Measurements from ENCODE around the gene CYP19A1. TPM values are rescaled to one million over a fixed set of nuclear protein-coding genes. Genes with fewer than 3 reads are reported as not detected.
"Not testable (repeated sequence)": the region's sequence is repeated elsewhere in the genome, so short reads cannot be mapped to it uniquely, and the experiment has no call there.

CYP19A1 gene
- total and polyA plus RNA-seq, 5 donors from 2014 or later, result 0.52 TPM; not detected in 4

DNA sequence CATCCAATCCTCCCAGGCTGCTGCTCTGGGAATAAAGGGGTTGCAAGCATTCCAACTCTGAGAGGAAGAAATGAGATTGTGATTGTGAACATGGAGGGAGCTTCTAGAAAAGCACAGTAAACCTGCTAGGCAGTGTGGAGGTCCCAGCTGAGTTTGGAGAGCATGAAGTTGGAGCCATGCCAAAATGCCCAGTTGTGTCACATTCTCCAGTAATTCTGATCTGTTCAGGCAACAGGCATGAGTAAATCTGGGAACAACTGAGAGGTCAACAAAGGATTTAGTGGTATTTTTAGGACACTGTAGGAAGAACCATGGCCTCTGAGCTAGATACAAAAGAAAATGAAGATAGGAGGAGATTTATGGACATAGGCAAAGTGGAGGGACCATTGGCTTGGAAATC is 74.7 kb downstream of the CYP19A1 start:
- H3K27me3 ChIP-seq (ENCODE audit: control insufficient read depth, insufficient read depth, low read length), result peaks cover 15% of the 10 kb centered on the region
- no peaks in the 10 kb centered on the region for H3K4me1 ChIP-seq (ENCODE audit: control insufficient read depth, insufficient read depth, low read length, poor library complexity, severe bottlenecking)
- ATAC-seq (ENCODE audit: low read depth in 2 of 2) (no peak), DNase-seq (no peak)
- H3K27me3 Mint-ChIP-seq, result peaks cover 17% of the 10 kb centered on the region
- H3K4me3 ChIP-seq (ENCODE audit: low read depth, low read length), result no peak overlapping the region
- no peak overlapping the region for H3K4me3 Mint-ChIP-seq
- H3K9me3 ChIP-seq (ENCODE audit: control insufficient read depth in 2 of 2, low read length in 2 of 2), result no peaks in the 10 kb centered on the region
- no peaks in the 10 kb centered on the region for H3K36me3 ChIP-seq (ENCODE audit: control insufficient read depth, insufficient read depth, low read length)
- H3K9me3 Mint-ChIP-seq, result peaks cover 0 to 8% (median 2%) of the 10 kb centered on the region in 7 donors
- peaks cover 0 to 3% (median 1%) of the 10 kb centered on the region in 4 donors for H3K4me1 Mint-ChIP-seq
- no peak overlapping the region for H3K27ac Mint-ChIP-seq
- no peak overlapping the region for H3K27ac ChIP-seq (ENCODE audit: insufficient read depth, low read length, poor library complexity, severe bottlenecking)
- no peaks in the 10 kb centered on the region for H3K36me3 Mint-ChIP-seq

- Mint-ChIP-seq H3K4me3 (no peak overlapping the region), H3K9me3 (peaks cover 0 to 8% (median 2%) of the 10 kb centered on the region in 7 donors), H3K4me1 (peaks cover 0 to 3% (median under 1%) of the 10 kb centered on the region in 4 donors), H3K27me3 (peaks cover 11% of the 10 kb centered on the region), H3K36me3 (no peaks in the 10 kb centered on the region), H3K27ac (no peak overlapping the region)
- no peaks in the 10 kb centered on the region for H3K4me1 ChIP-seq (ENCODE audit: control insufficient read depth, insufficient read depth, low read length, poor library complexity, severe bottlenecking)
- ATAC-seq (ENCODE audit: low read depth in 2 of 2) (no peak), DNase-seq (no peak)
- H3K9me3 ChIP-seq (ENCODE audit: control insufficient read depth in 2 of 2, low read length in 2 of 2), result no peaks in the 10 kb centered on the region
- no peak overlapping the region for H3K27ac ChIP-seq (ENCODE audit: insufficient read depth, low read length, poor library complexity, severe bottlenecking)
- H3K36me3 ChIP-seq (ENCODE audit: control insufficient read depth, insufficient read depth, low read length), result no peaks in the 10 kb centered on the region
- no peak overlapping the region for H3K4me3 ChIP-seq (ENCODE audit: low read depth, low read length)
- H3K27me3 ChIP-seq (ENCODE audit: control insufficient read depth, insufficient read depth, low read length), result peaks cover 10% of the 10 kb centered on the region
Measured at GRCh38 chr15:51263116-51263515, 75.3 kb downstream of the CYP19A1 start.

DNA sequence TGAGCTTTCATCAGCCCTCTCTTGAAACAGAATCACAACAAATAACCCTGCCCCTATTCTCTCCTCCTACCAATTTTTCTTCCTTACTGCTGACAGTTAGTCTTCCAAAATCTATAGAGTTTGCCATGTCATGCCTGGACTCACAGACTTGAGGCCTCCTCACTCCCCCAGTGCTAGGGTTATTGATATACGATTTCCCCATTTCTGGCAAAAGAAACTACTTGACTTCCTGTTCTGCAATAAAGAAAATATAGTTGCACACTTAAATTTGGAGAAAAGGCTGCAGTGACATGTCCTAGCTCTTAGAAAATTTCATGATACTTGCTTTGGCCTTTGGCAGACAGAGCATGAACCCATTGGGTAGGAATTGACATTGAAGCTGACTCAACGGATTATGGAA is 75.9 kb downstream of the CYP19A1 start:
- H3K9me3 Mint-ChIP-seq, result peaks cover 0 to 8% (median 3%) of the 10 kb centered on the region in 7 donors
- peaks cover 8% of the 10 kb centered on the region for H3K27me3 Mint-ChIP-seq
- H3K4me3 Mint-ChIP-seq, result no peak overlapping the region
- no peak for DNase-seq
- no peaks in the 10 kb centered on the region for H3K36me3 ChIP-seq (ENCODE audit: control insufficient read depth, insufficient read depth, low read length)
- no peak overlapping the region for H3K27ac ChIP-seq (ENCODE audit: insufficient read depth, low read length, poor library complexity, severe bottlenecking)
- H3K36me3 Mint-ChIP-seq, result no peaks in the 10 kb centered on the region
- no peak overlapping the region for H3K27ac Mint-ChIP-seq
- H3K27me3 ChIP-seq (ENCODE audit: control insufficient read depth, insufficient read depth, low read length), result peaks cover 6% of the 10 kb centered on the region
- peaks cover 0 to 3% (median 0%) of the 10 kb centered on the region in 4 donors for H3K4me1 Mint-ChIP-seq
- ATAC-seq (ENCODE audit: low read depth in 2 of 2), result no peak
- H3K4me1 ChIP-seq (ENCODE audit: control insufficient read depth, insufficient read depth, low read length, poor library complexity, severe bottlenecking), result no peaks in the 10 kb centered on the region
- H3K4me3 ChIP-seq (ENCODE audit: low read depth, low read length), result no peak overlapping the region
- H3K9me3 ChIP-seq (ENCODE audit: control insufficient read depth in 2 of 2, low read length in 2 of 2), result no peaks in the 10 kb centered on the region

- not testable (repeated sequence) for H3K27me3 Mint-ChIP-seq; H3K27ac ChIP-seq (ENCODE audit: insufficient read depth, low read length, poor library complexity, severe bottlenecking); H3K9me3 ChIP-seq (ENCODE audit: control insufficient read depth in 2 of 2, low read length in 2 of 2); H3K27me3 ChIP-seq (ENCODE audit: control insufficient read depth, insufficient read depth, low read length); ATAC-seq (ENCODE audit: low read depth in 2 of 2); H3K4me1 ChIP-seq (ENCODE audit: control insufficient read depth, insufficient read depth, low read length, poor library complexity, severe bottlenecking); H3K36me3 ChIP-seq (ENCODE audit: control insufficient read depth, insufficient read depth, low read length); H3K4me1 Mint-ChIP-seq; H3K4me3 ChIP-seq (ENCODE audit: low read depth, low read length); H3K36me3 Mint-ChIP-seq; H3K27ac Mint-ChIP-seq; DNase-seq; H3K9me3 Mint-ChIP-seq; H3K4me3 Mint-ChIP-seq
Measured at GRCh38 chr15:51261113-51261512, 77.3 kb downstream of the CYP19A1 start.

- no peaks in the 10 kb centered on the region for H3K36me3 Mint-ChIP-seq
Measured at GRCh38 chr15:51260202-51260601, 78.2 kb downstream of the CYP19A1 start.

GRCh38 chr15:51255533-51255932 is 82.9 kb downstream of the CYP19A1 start:
- Mint-ChIP-seq H3K27ac (no peak overlapping the region), H3K4me3 (no peak overlapping the region), H3K27me3 (peaks cover 4% of the 10 kb centered on the region), H3K36me3 (no peaks in the 10 kb centered on the region), H3K9me3 (peaks cover 0 to 3% (median 0%) of the 10 kb centered on the region in 7 donors), H3K4me1 (no peaks in the 10 kb centered on the region)
- ATAC-seq (ENCODE audit: low read depth in 2 of 2), result no peak
- no peak overlapping the region for H3K27ac ChIP-seq (ENCODE audit: insufficient read depth, low read length, poor library complexity, severe bottlenecking)
- no peaks in the 10 kb centered on the region for H3K27me3 ChIP-seq (ENCODE audit: control insufficient read depth, insufficient read depth, low read length)
- H3K4me3 ChIP-seq (ENCODE audit: low read depth, low read length), result no peak overlapping the region
- no peaks in the 10 kb centered on the region for H3K4me1 ChIP-seq (ENCODE audit: control insufficient read depth, insufficient read depth, low read length, poor library complexity, severe bottlenecking)
- no peak for DNase-seq
- no peaks in the 10 kb centered on the region for H3K9me3 ChIP-seq (ENCODE audit: control insufficient read depth in 2 of 2, low read length in 2 of 2)
- no peaks in the 10 kb centered on the region for H3K36me3 ChIP-seq (ENCODE audit: control insufficient read depth, insufficient read depth, low read length)

More at GRCh38 chr15:51260202-51260601, 78.2 kb downstream of the CYP19A1 start:
- no peaks in the 10 kb centered on the region for H3K4me1 ChIP-seq (ENCODE audit: control insufficient read depth, insufficient read depth, low read length, poor library complexity, severe bottlenecking)
- DNase-seq (no peak), ATAC-seq (ENCODE audit: low read depth in 2 of 2) (no peak)
- H3K9me3 ChIP-seq (ENCODE audit: control insufficient read depth in 2 of 2, low read length in 2 of 2), result no peaks in the 10 kb centered on the region
- Mint-ChIP-seq H3K4me1 (no peaks in the 10 kb centered on the region), H3K27me3 (no peaks in the 10 kb centered on the region), H3K4me3 (no peak overlapping the region), H3K27ac (no peak overlapping the region), H3K9me3 (peaks cover 0 to 8% (median 2%) of the 10 kb centered on the region in 7 donors)
- H3K4me3 ChIP-seq (ENCODE audit: low read depth, low read length), result no peak overlapping the region
- H3K36me3 ChIP-seq (ENCODE audit: control insufficient read depth, insufficient read depth, low read length), result no peaks in the 10 kb centered on the region
- peaks cover 4% of the 10 kb centered on the region for H3K27me3 ChIP-seq (ENCODE audit: control insufficient read depth, insufficient read depth, low read length)
- H3K27ac ChIP-seq (ENCODE audit: insufficient read depth, low read length, poor library complexity, severe bottlenecking), result no peak overlapping the region

DNA sequence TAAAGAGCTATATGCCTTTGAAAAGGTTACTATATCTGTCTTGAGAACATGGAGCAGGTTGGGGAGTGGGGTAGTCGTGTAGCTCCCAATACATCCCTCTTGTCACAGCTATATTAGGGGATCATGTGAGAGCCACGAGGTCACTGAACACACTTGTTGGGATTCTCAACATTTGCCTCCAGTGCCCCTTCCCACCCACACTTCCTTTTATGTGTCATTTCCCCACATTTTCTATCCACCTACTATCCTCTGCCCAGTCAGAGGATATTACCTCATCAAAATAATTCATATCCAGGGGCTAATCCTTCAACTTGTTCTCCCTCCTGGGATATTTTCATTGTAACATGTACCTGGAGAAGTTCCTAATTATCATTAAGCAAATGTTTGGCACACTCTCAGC is 85.0 kb downstream of the CYP19A1 start:
- Histone ChIP-seq H3K4me1 (ENCODE audit: control insufficient read depth, insufficient read depth, low read length, poor library complexity, severe bottlenecking) (no peaks in the 10 kb centered on the region), H3K36me3 (ENCODE audit: control insufficient read depth, insufficient read depth, low read length) (no peaks in the 10 kb centered on the region), H3K4me3 (ENCODE audit: low read depth, low read length) (no peak overlapping the region), H3K9me3 (ENCODE audit: control insufficient read depth in 2 of 2, low read length in 2 of 2) (no peaks in the 10 kb centered on the region), H3K27ac (ENCODE audit: insufficient read depth, low read length, poor library complexity, severe bottlenecking) (no peak overlapping the region), H3K27me3 (ENCODE audit: control insufficient read depth, insufficient read depth, low read length) (no peaks in the 10 kb centered on the region)
- ATAC-seq (ENCODE audit: low read depth in 2 of 2), result no peak
- Mint-ChIP-seq H3K9me3 (peaks cover 0 to 6% (median 0%) of the 10 kb centered on the region in 7 donors), H3K36me3 (no peaks in the 10 kb centered on the region), H3K4me3 (no peak overlapping the region), H3K4me1 (no peaks in the 10 kb centered on the region), H3K27ac (no peak overlapping the region), H3K27me3 (peaks cover 4% of the 10 kb centered on the region)
- no peak for DNase-seq

- Histone ChIP-seq H3K9me3 (ENCODE audit: control insufficient read depth in 2 of 2, low read length in 2 of 2) (no peaks in the 10 kb centered on the region), H3K4me3 (ENCODE audit: low read depth, low read length) (no peak overlapping the region), H3K36me3 (ENCODE audit: control insufficient read depth, insufficient read depth, low read length) (no peaks in the 10 kb centered on the region), H3K27me3 (ENCODE audit: control insufficient read depth, insufficient read depth, low read length) (no peaks in the 10 kb centered on the region), H3K27ac (ENCODE audit: insufficient read depth, low read length, poor library complexity, severe bottlenecking) (no peak overlapping the region), H3K4me1 (ENCODE audit: control insufficient read depth, insufficient read depth, low read length, poor library complexity, severe bottlenecking) (no peaks in the 10 kb centered on the region)
- no peaks in the 10 kb centered on the region for H3K36me3 Mint-ChIP-seq
- H3K27ac Mint-ChIP-seq, result no peak overlapping the region
- H3K4me3 Mint-ChIP-seq, result no peak overlapping the region
- H3K27me3 Mint-ChIP-seq, result peaks cover 4% of the 10 kb centered on the region
- H3K9me3 Mint-ChIP-seq, result peaks cover 0 to 6% (median 0%) of the 10 kb centered on the region in 7 donors
- ATAC-seq (ENCODE audit: low read depth in 2 of 2), result no peak
- H3K4me1 Mint-ChIP-seq, result no peaks in the 10 kb centered on the region
- no peak for DNase-seq
Measured at GRCh38 chr15:51252671-51253070, 85.7 kb downstream of the CYP19A1 start.

Measured in CD4-positive, CD25-positive, alpha-beta regulatory T cell (primary cell).